ENCODE data around the gene LGALS1.

The LGALS1 gene

GRCh38 chr22:37626556-37627075 is 48.8 kb upstream of the LGALS1 start:
- peak overlapping the region; percentile 59 for H3K27ac ChIP-seq (replicated peaks)
- TF ChIP-seq POLR2AphosphoS5 (IDR thresholded peaks at IDR 0.05; ENCODE audit: low read depth) (no peak), SPI1 (IDR thresholded peaks at IDR 0.05; ENCODE audit: borderline replicate concordance, low read depth) (no peak), CTCF (IDR thresholded peaks at IDR 0.05; ENCODE audit: insufficient read depth, low read length) (no peak)

GRCh38 chr22:37627121-37627520 is 48.3 kb upstream of the LGALS1 start:
- Histone ChIP-seq H3K4me3 (replicated peaks; ENCODE audit: insufficient read depth, low read length) (no peak overlapping the region), H3K27me3 (ENCODE audit: insufficient read depth, poor library complexity, severe bottlenecking) (no peaks in the 10 kb centered on the region), H3K27ac (replicated peaks) (peak overlapping the region; percentile 59)
- DNase-seq (ENCODE audit: low read depth in 1 of 2, low spot score in 1 of 2), result no peak
- TF ChIP-seq POLR2AphosphoS5 (IDR thresholded peaks at IDR 0.05; ENCODE audit: low read depth) (no peak; the same call in 1 of the 2 replicates), REST (IDR thresholded peaks at IDR 0.05; ENCODE audit: insufficient replicate concordance, low read depth) (no peak), SPI1 (IDR thresholded peaks at IDR 0.05; ENCODE audit: borderline replicate concordance, low read depth) (no peak), GABPA (IDR thresholded peaks at IDR 0.05; ENCODE audit: low read depth) (no peak), CTCF (IDR thresholded peaks at IDR 0.05; ENCODE audit: insufficient read depth, low read length) (no peak)

More at GRCh38 chr22:37626556-37627075, 48.8 kb upstream of the LGALS1 start:
- H3K4me3 ChIP-seq (replicated peaks; ENCODE audit: insufficient read depth, low read length), result no peak overlapping the region
- H3K27me3 ChIP-seq (ENCODE audit: insufficient read depth, poor library complexity, severe bottlenecking), result no peaks in the 10 kb centered on the region
- DNase-seq (ENCODE audit: low read depth in 1 of 2, low spot score in 1 of 2), result no peak

DNA sequence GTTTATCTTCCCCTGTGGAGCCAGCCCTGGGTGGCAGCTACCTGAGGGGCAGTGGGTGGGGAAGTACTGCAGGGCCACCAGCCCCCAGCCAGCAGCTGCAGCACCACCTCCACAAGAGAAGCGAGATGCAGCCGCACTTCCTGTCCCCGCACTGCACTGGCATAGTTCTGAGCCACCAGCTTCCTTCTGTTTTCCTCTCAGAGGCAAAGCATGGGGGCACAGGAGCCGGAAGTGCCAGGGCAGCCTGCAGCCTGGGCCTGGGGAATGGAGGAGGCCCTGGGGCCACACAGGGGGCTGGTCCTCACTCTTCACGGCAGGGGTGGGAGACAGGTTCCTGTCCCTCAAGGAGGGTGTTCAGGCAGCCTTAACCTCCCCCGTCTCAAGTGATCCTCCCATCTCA is 47.9 kb upstream of the LGALS1 start:
- Histone ChIP-seq H3K27me3 (ENCODE audit: insufficient read depth, poor library complexity, severe bottlenecking) (no peaks in the 10 kb centered on the region), H3K4me3 (replicated peaks; ENCODE audit: insufficient read depth, low read length) (no peak overlapping the region), H3K27ac (replicated peaks) (peak overlapping the region; percentile 59)
- DNase-seq (ENCODE audit: low read depth in 1 of 2, low spot score in 1 of 2), result peak in 1 of 2 experiments; percentile 81
- TF ChIP-seq GABPA (IDR thresholded peaks at IDR 0.05; ENCODE audit: low read depth) (peak; percentile 39), SPI1 (IDR thresholded peaks at IDR 0.05; ENCODE audit: borderline replicate concordance, low read depth) (peak; percentile 79), CTCF (IDR thresholded peaks at IDR 0.05; ENCODE audit: insufficient read depth, low read length) (no peak), POLR2AphosphoS5 (IDR thresholded peaks at IDR 0.05; ENCODE audit: low read depth) (peak; percentile 50; the same call in 1 of the 2 replicates), REST (IDR thresholded peaks at IDR 0.05; ENCODE audit: insufficient replicate concordance, low read depth) (no peak)

DNA sequence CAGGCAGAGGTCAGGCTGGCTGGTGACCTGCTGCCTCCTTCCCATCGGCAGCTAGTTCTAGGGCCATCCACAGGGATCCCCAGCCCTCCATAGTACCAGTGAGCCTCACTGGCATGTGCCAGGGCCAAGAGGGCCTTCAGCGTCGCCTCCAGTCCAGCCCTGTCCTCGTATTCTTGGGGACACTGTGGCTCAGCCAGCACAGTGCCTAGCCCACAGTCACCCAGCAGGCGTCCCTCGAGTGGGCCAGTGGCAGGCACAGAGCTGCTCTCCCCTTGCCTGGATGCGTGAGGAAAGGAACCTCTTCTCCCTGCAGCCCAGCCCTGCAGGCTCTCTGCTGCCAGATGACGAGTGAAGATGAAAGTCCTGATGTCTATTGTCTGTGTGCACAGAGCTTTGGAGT is 46.6 kb upstream of the LGALS1 start:
- Histone ChIP-seq H3K27ac (replicated peaks) (no peak overlapping the region), H3K4me3 (replicated peaks; ENCODE audit: insufficient read depth, low read length) (no peak overlapping the region), H3K27me3 (ENCODE audit: insufficient read depth, poor library complexity, severe bottlenecking) (no peaks in the 10 kb centered on the region)
- TF ChIP-seq SPI1 (IDR thresholded peaks at IDR 0.05; ENCODE audit: borderline replicate concordance, low read depth) (no peak), CTCF (IDR thresholded peaks at IDR 0.05; ENCODE audit: insufficient read depth, low read length) (no peak), REST (IDR thresholded peaks at IDR 0.05; ENCODE audit: insufficient replicate concordance, low read depth) (no peak), POLR2AphosphoS5 (IDR thresholded peaks at IDR 0.05; ENCODE audit: low read depth) (no peak)
- no peak for DNase-seq (ENCODE audit: low read depth in 1 of 2, low spot score in 1 of 2)
